ENCODE data around the gene IGFBP1. TPM values are rescaled to one million over a fixed set of nuclear protein-coding genes. Genes with fewer than 3 reads are reported as not detected.

The IGFBP1 gene
- total RNA-seq, 1 donor: 4.0 TPM

DNA sequence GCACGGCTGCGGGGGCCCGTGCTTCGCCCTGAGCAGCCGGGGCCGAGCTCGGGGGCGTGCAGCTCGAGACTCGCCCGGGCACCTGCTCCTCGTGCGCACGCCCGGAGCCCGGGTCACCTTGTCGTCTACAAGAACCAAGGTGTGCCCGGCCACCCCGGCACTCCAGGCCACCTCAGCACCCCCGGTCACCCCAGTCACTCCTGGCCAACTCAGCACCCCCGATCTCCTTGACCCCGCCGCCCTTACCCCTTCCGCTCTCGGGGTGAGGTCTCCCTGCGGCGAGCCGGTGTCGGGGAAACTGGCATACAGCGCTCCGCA lies 33.1 kb downstream of the IGFBP1 start:
- H3K79me2 ChIP-seq (ENCODE audit: insufficient read depth, low read length): peaks cover 28% of the 10 kb centered on the region
- H3K27me3 ChIP-seq (ENCODE audit: insufficient read depth, low read length): no peaks in the 10 kb centered on the region
- DNase-seq (ENCODE audit: insufficient read length, low spot score, missing footprints): no peak
- peaks cover 33% of the 10 kb centered on the region for H4K20me1 ChIP-seq (ENCODE audit: insufficient read depth, low read length)
- peak overlapping the region; percentile 84 for H3K27ac ChIP-seq (ENCODE audit: low read depth, low read length)
- H3K9me3 ChIP-seq (ENCODE audit: low read depth, low read length): no peaks in the 10 kb centered on the region
- H3K4me1 ChIP-seq (ENCODE audit: insufficient read depth, low read length): peaks cover 58% of the 10 kb centered on the region
- peak overlapping the region; percentile 48 for H2AFZ ChIP-seq (ENCODE audit: low read length)
- peak overlapping the region; percentile 77 for H3K4me3 ChIP-seq (ENCODE audit: insufficient read depth, low read length)
- H3K36me3 ChIP-seq (ENCODE audit: insufficient read depth, low read length): peaks cover 19% of the 10 kb centered on the region
- TF ChIP-seq, protein P1, sequence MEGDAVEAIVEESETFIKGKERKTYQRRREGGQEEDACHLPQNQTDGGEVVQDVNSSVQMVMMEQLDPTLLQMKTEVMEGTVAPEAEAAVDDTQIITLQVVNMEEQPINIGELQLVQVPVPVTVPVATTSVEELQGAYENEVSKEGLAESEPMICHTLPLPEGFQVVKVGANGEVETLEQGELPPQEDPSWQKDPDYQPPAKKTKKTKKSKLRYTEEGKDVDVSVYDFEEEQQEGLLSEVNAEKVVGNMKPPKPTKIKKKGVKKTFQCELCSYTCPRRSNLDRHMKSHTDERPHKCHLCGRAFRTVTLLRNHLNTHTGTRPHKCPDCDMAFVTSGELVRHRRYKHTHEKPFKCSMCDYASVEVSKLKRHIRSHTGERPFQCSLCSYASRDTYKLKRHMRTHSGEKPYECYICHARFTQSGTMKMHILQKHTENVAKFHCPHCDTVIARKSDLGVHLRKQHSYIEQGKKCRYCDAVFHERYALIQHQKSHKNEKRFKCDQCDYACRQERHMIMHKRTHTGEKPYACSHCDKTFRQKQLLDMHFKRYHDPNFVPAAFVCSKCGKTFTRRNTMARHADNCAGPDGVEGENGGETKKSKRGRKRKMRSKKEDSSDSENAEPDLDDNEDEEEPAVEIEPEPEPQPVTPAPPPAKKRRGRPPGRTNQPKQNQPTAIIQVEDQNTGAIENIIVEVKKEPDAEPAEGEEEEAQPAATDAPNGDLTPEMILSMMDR (IDR thresholded peaks at IDR 0.05; ENCODE audit: extremely low read depth, low read depth, low read length): no peak
- peak overlapping the region; percentile 88 for H3K4me2 ChIP-seq (ENCODE audit: insufficient read depth, low read length)

DNA sequence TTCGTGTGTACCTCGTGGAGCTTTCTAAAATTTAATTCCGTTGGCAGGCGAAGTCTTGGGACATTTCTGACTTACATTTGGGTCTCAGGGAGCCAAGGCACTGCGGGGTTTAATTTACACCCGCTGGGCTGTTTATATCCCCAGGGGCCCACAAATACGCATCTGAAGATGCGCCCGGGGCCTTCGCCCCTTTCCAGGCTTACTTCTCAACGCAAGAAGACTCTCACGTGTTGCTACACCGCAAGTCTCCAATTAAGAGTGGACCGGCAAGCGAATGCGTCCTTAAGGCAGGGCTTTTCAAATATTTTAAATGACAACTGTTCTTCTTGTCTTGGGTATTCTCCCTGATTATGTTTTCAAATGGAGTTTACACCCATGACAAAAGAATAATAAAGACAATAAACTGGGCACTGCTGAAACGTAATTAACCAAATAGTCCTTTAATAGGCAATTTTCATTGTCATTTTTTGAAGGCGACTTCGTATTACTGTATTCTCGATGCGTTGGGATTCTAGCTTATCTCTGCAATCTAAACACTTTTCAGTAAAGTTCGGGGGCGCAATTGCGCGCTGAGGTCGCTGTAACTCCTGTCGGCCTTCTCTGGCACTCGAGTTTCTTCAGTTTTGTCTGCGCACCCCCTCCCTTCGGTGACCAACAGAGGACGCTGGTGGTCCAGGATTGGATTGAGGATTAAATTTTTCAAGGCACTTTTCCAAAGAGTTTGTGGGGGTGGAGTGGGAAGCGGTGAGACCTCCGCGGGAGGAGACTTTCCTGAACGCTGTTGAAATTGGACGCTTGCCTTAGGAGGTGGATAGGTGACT lies 33.6 kb downstream of the IGFBP1 start:
- peaks cover 58% of the 10 kb centered on the region for H3K4me1 ChIP-seq (ENCODE audit: insufficient read depth, low read length)
- H3K4me2 ChIP-seq (ENCODE audit: insufficient read depth, low read length): peak overlapping the region; percentile 88
- no peaks in the 10 kb centered on the region for H3K9me3 ChIP-seq (ENCODE audit: low read depth, low read length)
- H3K36me3 ChIP-seq (ENCODE audit: insufficient read depth, low read length): peaks cover 14% of the 10 kb centered on the region
- TF ChIP-seq, protein P1 (IDR thresholded peaks at IDR 0.05; ENCODE audit: extremely low read depth, low read depth, low read length): peak; percentile 100
- H2AFZ ChIP-seq (ENCODE audit: low read length): peak overlapping the region; percentile 68
- H3K4me3 ChIP-seq (ENCODE audit: insufficient read depth, low read length): peak overlapping the region; percentile 77
- no peaks in the 10 kb centered on the region for H3K27me3 ChIP-seq (ENCODE audit: insufficient read depth, low read length)
- DNase-seq (ENCODE audit: insufficient read length, low spot score, missing footprints): peak; percentile 90
- peaks cover 28% of the 10 kb centered on the region for H4K20me1 ChIP-seq (ENCODE audit: insufficient read depth, low read length)
- H3K79me2 ChIP-seq (ENCODE audit: insufficient read depth, low read length): peaks cover 28% of the 10 kb centered on the region
- H3K27ac ChIP-seq (ENCODE audit: low read depth, low read length): peak overlapping the region; percentile 84

DNA sequence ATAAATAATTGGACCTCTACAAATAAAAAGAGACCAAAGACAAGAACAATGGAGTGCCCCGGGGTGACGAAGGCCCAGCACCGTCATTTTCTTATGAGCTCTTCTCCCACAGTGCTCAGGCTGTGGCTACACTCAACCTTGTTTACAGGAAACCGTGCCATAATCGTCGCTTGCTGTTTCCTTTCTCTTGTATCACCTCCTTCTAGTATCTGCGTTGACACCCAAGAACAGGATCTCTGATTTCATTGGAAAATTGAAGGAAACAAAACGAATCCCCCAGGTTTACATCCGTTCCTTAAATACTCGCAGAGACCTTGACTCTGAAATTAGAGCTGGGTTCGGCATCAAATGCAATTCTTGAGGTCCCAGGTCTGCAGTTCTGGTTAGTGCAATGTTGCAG lies 34.5 kb downstream of the IGFBP1 start:
- H3K4me2 ChIP-seq (ENCODE audit: insufficient read depth, low read length): peak overlapping the region; percentile 88
- no peaks in the 10 kb centered on the region for H3K27me3 ChIP-seq (ENCODE audit: insufficient read depth, low read length)
- peak overlapping the region; percentile 77 for H3K4me3 ChIP-seq (ENCODE audit: insufficient read depth, low read length)
- TF ChIP-seq, protein P1 (IDR thresholded peaks at IDR 0.05; ENCODE audit: extremely low read depth, low read depth, low read length): no peak
- DNase-seq (ENCODE audit: insufficient read length, low spot score, missing footprints): no peak
- peaks cover 26% of the 10 kb centered on the region for H3K79me2 ChIP-seq (ENCODE audit: insufficient read depth, low read length)
- no peaks in the 10 kb centered on the region for H3K9me3 ChIP-seq (ENCODE audit: low read depth, low read length)
- peaks cover 20% of the 10 kb centered on the region for H4K20me1 ChIP-seq (ENCODE audit: insufficient read depth, low read length)
- peak overlapping the region; percentile 68 for H2AFZ ChIP-seq (ENCODE audit: low read length)
- peak overlapping the region; percentile 84 for H3K27ac ChIP-seq (ENCODE audit: low read depth, low read length)
- peaks cover 57% of the 10 kb centered on the region for H3K4me1 ChIP-seq (ENCODE audit: insufficient read depth, low read length)
- peaks cover 6% of the 10 kb centered on the region for H3K36me3 ChIP-seq (ENCODE audit: insufficient read depth, low read length)

DNA sequence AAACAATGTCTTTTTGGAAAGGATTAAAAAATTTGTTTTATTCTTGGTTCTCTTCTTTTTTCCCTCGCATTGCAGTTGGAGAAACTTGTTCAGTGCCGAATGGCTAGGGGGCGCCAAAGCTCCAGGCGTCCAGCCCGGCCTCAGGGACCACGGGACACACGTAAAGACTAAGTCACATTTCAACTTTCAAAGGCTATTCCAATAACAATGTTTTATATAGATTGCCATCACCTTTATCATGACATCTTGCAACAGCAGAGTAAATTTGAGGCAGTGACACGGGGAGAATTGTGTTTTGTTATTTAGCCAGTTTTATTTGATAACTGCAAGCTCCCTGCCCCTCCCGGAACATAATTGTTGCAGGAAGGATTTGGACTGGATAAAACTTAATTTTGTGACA lies 35.0 kb downstream of the IGFBP1 start:
- Histone ChIP-seq H3K27ac (ENCODE audit: low read depth, low read length) (peak overlapping the region; percentile 84), H3K79me2 (ENCODE audit: insufficient read depth, low read length) (peaks cover 22% of the 10 kb centered on the region), H3K4me1 (ENCODE audit: insufficient read depth, low read length) (peaks cover 52% of the 10 kb centered on the region), H3K4me2 (ENCODE audit: insufficient read depth, low read length) (peak overlapping the region; percentile 88), H3K36me3 (ENCODE audit: insufficient read depth, low read length) (peaks cover 2% of the 10 kb centered on the region), H4K20me1 (ENCODE audit: insufficient read depth, low read length) (peaks cover 16% of the 10 kb centered on the region), H3K4me3 (ENCODE audit: insufficient read depth, low read length) (peak overlapping the region; percentile 77), H3K9me3 (ENCODE audit: low read depth, low read length) (no peaks in the 10 kb centered on the region), H3K27me3 (ENCODE audit: insufficient read depth, low read length) (no peaks in the 10 kb centered on the region), H2AFZ (ENCODE audit: low read length) (peak overlapping the region; percentile 68)
- DNase-seq (ENCODE audit: insufficient read length, low spot score, missing footprints): peak; percentile 78
- TF ChIP-seq, protein P1 (IDR thresholded peaks at IDR 0.05; ENCODE audit: extremely low read depth, low read depth, low read length): peak; percentile 99
